ENCODE data around the gene SMARCA2. TPM values are rescaled to one million over a fixed set of nuclear protein-coding genes. Genes with fewer than 3 reads are reported as not detected.

Gene SMARCA2
- total and polyA plus RNA-seq, 3 donors from 2014 or later = 176 to 251 (median 241) TPM

DNA sequence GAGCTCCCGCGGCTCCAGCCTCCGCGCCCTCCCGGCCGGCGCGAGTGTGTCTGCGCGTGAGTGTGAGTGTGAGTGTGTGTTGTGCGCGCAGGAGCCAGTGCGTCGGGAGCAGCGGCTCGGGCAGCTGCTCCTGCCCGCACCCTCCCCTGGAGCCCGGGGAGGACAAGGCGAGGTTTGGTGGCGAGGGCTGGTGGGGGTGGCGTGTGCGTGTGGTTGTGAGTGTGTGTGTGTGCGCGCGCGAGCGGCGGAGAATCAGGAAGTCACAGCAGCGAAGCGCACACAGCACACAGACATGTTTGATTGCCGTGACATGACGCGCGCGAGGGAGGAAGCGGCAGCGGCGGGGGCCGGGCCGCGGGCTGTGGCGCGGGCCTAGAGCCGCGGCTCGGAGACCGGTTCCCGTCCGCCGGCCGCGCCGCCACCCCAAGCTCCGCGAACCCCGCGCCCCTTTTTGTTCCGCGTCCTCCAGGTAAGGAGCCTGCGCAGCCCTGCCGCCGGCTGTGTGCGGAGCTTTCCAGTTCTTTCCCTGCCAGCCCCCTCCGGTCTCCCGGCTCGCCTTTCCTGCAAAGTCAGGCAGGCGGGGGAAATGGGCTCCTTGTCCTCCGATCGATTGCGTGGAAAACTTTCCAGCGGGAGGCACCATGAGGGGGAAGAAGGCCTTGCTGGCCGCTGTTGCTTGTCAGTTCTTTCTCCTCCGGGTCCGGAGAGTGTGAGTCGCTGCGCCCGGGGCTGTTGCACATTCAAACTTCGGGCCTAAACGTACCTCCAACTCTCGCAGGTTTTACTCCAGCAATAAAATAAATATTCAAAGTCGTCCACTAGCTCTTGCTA lies 2.4 kb downstream of the SMARCA2 start:
- no peaks in the 10 kb centered on the region for H3K27me3 ChIP-seq
- TF ChIP-seq, protein P1, sequence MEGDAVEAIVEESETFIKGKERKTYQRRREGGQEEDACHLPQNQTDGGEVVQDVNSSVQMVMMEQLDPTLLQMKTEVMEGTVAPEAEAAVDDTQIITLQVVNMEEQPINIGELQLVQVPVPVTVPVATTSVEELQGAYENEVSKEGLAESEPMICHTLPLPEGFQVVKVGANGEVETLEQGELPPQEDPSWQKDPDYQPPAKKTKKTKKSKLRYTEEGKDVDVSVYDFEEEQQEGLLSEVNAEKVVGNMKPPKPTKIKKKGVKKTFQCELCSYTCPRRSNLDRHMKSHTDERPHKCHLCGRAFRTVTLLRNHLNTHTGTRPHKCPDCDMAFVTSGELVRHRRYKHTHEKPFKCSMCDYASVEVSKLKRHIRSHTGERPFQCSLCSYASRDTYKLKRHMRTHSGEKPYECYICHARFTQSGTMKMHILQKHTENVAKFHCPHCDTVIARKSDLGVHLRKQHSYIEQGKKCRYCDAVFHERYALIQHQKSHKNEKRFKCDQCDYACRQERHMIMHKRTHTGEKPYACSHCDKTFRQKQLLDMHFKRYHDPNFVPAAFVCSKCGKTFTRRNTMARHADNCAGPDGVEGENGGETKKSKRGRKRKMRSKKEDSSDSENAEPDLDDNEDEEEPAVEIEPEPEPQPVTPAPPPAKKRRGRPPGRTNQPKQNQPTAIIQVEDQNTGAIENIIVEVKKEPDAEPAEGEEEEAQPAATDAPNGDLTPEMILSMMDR (IDR thresholded peaks at IDR 0.05) = no peak
- TF ChIP-seq POLR2A (IDR thresholded peaks at IDR 0.05) = no peak
- H3K4me3 ChIP-seq = peak overlapping the region; percentile 75 to 93
- no peaks in the 10 kb centered on the region for H3K9me3 ChIP-seq
- peaks cover 25% of the 10 kb centered on the region for H3K4me1 ChIP-seq
- no peaks in the 10 kb centered on the region for H3K36me3 ChIP-seq (ENCODE audit: low read depth, missing control alignments)
- peak; percentile 85 for DNase-seq
- 0 to 1% methylated on average over 43 to 68 of the region's 81 CpGs for WGBS, 2 donors
- intact Hi-C loops (cut with DNase I; ENCODE audit: low total_unique reads) = no loop called here
- peak overlapping the region; percentile 91 to 98 for H3K27ac ChIP-seq

DNA sequence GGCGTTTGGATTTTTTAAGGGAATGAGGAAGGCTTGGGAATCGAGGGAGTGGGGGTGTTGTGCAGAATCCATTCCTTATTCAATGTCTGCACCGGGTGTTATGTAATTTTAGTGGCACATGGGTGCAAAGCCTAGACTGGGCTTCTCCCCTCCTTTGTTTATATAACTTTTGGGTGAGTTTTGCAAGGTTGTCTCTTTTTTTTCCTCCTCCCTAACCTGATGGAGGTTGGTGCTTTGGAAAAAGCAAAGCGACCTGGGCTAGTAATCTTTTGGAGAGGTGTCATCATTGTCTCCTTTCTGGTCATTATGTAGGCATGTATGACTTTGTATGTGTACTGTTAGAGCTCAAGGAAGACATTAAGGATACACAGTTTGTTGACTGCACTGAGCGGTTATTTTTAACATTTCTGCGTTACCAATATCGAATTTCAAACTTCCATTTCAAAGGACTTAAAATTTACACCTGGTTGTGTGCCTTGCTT lies 3.1 kb downstream of the SMARCA2 start:
- TF ChIP-seq POLR2A (IDR thresholded peaks at IDR 0.05) = no peak
- Histone ChIP-seq H3K9me3 (no peaks in the 10 kb centered on the region), H3K27me3 (no peaks in the 10 kb centered on the region), H3K4me3 (peak overlapping the region; percentile 75 to 93), H3K27ac (peak overlapping the region; percentile 91 to 98), H3K4me1 (peaks cover 31% of the 10 kb centered on the region), H3K36me3 (ENCODE audit: low read depth, missing control alignments) (no peaks in the 10 kb centered on the region)
- DNase-seq = peak; percentile 37
- intact Hi-C loops (cut with DNase I; ENCODE audit: low total_unique reads) = no loop called here
- WGBS, 2 donors = 2% methylated on average over 7 of the region's 7 CpGs

DNA sequence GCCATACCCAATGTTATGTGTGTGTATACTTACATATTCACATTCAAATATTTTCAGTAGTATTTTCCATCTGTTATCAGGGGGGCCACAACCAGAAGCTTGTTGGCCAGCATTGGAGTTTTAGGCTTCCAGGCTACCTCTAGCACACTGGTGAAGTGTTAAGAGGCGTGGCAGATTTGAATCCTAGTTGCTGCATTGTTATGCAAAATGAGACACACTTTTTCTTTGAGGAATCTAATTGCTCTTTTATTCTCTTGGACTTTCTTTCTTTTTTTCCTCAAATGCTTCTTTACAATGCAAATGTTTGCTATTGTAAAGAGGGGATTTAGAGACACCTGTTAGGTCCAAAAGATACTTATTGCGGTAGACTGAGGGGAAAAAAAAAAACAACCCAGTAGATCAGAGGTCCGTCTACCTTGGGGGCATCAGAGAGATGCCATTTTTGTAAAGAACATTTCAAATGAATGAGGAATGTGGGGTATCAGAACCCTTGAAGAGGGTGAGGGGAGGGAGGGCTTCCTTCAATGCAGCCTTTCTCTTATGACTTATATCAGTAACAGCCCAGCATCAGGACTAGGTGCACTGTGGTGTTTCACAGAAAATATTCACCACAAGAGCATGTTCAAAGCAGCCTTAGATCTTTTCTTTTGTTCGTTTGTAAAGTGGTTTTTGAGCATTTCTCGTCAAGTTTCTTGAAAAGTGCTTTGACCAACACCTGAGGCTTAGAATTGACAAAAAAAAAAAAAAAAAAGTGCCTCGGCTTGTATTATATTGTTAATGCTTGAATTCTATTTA lies 3.8 kb downstream of the SMARCA2 start:
- intact Hi-C loops (cut with DNase I; ENCODE audit: low total_unique reads) = no loop called here
- H3K36me3 ChIP-seq (ENCODE audit: low read depth, missing control alignments) = no peaks in the 10 kb centered on the region
- DNase-seq = peak; percentile 31
- 31 to 33% methylated on average over 6 of the region's 6 CpGs for WGBS, 2 donors
- peaks cover 39% of the 10 kb centered on the region for H3K4me1 ChIP-seq
- peak overlapping the region in 1 of 2 donors; percentile 93 for H3K4me3 ChIP-seq
- TF ChIP-seq, protein P1 (IDR thresholded peaks at IDR 0.05) = no peak
- TF ChIP-seq POLR2A (IDR thresholded peaks at IDR 0.05) = no peak
- H3K9me3 ChIP-seq = no peaks in the 10 kb centered on the region
- peak overlapping the region; percentile 91 to 98 for H3K27ac ChIP-seq
- no peaks in the 10 kb centered on the region for H3K27me3 ChIP-seq

DNA sequence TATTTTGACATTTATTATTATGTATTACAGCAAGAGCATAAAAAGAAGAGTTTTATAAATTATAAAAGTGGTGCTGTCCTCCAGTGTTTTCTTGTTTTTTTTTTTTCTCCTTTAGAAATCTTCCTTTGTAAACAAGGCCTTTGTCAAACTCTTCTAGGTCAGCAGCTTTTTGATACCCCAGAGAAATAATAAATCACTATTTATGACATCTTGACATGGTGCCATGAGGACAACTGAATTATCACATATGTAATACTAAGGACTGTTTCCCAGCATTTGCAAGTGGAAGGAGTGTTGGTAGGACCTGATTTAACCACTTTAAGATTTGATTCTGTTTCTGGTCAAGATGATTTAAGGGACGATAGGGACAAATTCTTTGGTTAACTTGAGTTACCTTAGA lies 4.6 kb downstream of the SMARCA2 start:
- H3K9me3 ChIP-seq = no peaks in the 10 kb centered on the region
- no peak overlapping the region for H3K4me3 ChIP-seq
- TF ChIP-seq, protein P1 (IDR thresholded peaks at IDR 0.05) = no peak
- TF ChIP-seq POLR2A (IDR thresholded peaks at IDR 0.05) = no peak
- WGBS, 2 donors = 58 to 70% methylated on average over 1 of the region's 1 CpG
- peak overlapping the region; percentile 2 to 91 for H3K27ac ChIP-seq
- no peak for DNase-seq
- no peaks in the 10 kb centered on the region for H3K27me3 ChIP-seq
- intact Hi-C loops (cut with DNase I; ENCODE audit: low total_unique reads) = no loop called here
- no peaks in the 10 kb centered on the region for H3K36me3 ChIP-seq (ENCODE audit: low read depth, missing control alignments)
- peaks cover 47% of the 10 kb centered on the region for H3K4me1 ChIP-seq

DNA sequence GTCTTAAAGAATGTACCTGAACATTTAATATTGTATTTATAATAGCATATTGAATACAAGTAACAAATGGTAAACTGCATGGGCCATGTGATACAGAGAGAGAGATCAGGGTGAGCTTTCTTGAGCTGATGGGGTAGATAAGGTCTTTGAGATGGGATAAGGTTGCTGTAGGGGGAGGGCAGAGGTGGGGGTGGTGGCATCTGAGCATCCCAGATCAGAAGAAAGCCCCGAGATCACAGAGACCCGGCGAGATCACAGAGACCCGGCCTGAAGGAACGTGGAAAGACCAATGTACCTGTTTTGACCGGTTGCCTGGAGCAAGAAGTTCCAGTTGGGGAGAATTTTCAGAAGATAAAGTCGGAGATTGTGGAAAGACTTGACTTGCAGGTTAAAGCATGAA lies 6.6 kb downstream of the SMARCA2 start:
- H3K36me3 ChIP-seq (ENCODE audit: low read depth, missing control alignments) = no peaks in the 10 kb centered on the region
- H3K4me1 ChIP-seq = peaks cover 60% of the 10 kb centered on the region
- H3K4me3 ChIP-seq = no peak overlapping the region
- TF ChIP-seq, protein P1 (IDR thresholded peaks at IDR 0.05) = no peak
- TF ChIP-seq POLR2A (IDR thresholded peaks at IDR 0.05) = no peak
- peak overlapping the region in 1 of 2 donors; percentile 91 for H3K27ac ChIP-seq
- intact Hi-C loops (cut with DNase I; ENCODE audit: low total_unique reads) = no loop called here
- H3K27me3 ChIP-seq = no peaks in the 10 kb centered on the region
- WGBS, 2 donors = 71 to 76% methylated on average over 7 of the region's 7 CpGs
- no peak for DNase-seq
- no peaks in the 10 kb centered on the region for H3K9me3 ChIP-seq

All from testis (tissue), 3 donors.